ENCODE results near the gene NHSL1.
A peak's percentile ranks its signal among the peaks of the same experiment; 100 is the strongest.

NHSL1 gene

GRCh38 chr6:138465007-138465645 lies 34.2 kb downstream of the NHSL1 start:
- no peak for DNase-seq

- DNase-seq: no peak
These were observed 35.2 kb downstream of the NHSL1 start for GRCh38 chr6:138464085-138464484.

GRCh38 chr6:138461647-138462046 lies 37.6 kb downstream of the NHSL1 start:
- DNase-seq: no peak

DNA sequence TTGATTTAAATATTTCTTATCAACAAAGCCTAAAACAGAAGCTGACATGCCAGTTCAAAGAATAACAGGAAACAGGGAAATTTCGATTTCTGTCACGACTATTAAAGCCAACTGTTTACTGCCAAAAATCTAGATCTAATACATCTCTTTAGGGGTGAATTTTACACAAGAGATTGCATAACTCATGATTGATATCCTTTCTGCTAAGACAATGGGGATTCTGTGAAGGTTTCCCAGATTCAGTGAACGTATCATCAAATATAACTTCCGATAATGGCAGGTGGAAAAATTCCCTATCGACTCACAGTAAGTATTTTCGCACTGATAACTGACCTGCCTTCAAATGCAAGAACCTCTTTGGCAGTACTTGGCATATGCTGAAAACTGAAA lies 42.9 kb downstream of the NHSL1 start:
- no peak for DNase-seq

- DNase-seq: no peak
These were observed 43.4 kb downstream of the NHSL1 start for GRCh38 chr6:138455746-138456400.

DNA sequence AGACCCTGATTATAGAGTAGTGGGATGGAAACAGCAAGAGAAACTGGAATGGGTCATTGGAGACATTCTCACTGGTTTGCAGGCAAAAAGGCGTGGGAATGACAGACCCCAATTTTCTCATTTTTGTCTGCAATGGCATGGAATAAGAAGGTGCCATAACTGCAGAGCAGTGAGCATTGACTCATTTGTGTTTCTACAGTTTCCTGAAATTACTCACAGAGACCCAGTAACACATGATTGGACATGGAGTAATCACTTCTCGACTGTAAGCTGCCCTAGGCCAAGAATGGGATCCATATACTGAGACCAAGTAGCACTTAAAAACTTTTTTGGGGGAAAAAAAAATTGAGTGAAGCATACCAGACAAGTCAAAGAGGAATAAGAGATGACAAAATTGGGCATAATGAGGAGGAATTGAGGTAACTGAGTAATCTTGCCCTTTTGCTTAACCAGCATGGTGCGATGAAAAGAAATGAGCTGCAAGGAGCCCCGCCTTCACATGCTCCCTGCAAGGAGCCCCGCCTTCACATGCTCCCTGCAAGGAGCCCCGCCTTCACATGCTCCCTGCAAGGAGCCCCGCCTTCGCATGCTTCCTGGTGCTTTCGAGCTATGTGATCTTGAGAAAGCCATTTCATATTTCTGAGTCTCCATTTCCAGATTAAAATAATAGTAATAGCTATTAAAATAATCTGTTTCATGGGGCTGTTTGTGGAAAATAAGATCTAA lies 44.1 kb downstream of the NHSL1 start:
- DNase-seq: no peak

GRCh38 chr6:138451043-138451442 lies 48.3 kb downstream of the NHSL1 start:
- no peak for DNase-seq

GRCh38 chr6:138450445-138450844 lies 48.8 kb downstream of the NHSL1 start:
- no peak for DNase-seq

GRCh38 chr6:138446821-138447220 lies 52.5 kb downstream of the NHSL1 start:
- peak in 6 of 58 donors; percentile 1 to 33 (median 6) for DNase-seq

GRCh38 chr6:138443979-138444378 lies 55.3 kb downstream of the NHSL1 start:
- no peak for DNase-seq

GRCh38 chr6:138442663-138443062 lies 56.6 kb downstream of the NHSL1 start:
- DNase-seq: no peak

DNA sequence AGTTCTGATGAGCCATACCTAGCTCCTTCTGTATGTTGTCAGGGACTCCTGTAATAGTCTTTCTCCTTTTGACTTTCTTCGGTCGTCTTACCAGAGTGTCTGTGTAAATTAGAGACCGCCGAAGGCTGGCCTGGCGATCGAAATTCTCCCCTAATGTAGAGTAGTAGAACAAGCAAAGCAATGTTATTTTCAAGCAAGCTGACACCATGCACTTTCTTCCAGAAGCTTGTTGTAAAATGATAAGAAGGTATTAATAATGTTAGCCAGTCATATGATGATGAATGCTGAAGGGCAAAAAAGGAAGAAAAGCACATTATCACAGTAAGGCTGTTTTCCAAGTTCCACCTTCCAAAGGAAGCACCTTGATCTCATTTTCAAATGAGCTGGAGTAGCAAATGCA lies 57.3 kb downstream of the NHSL1 start:
- no peak for DNase-seq

GRCh38 chr6:138440758-138441357 lies 58.4 kb downstream of the NHSL1 start:
- DNase-seq: no peak

DNA sequence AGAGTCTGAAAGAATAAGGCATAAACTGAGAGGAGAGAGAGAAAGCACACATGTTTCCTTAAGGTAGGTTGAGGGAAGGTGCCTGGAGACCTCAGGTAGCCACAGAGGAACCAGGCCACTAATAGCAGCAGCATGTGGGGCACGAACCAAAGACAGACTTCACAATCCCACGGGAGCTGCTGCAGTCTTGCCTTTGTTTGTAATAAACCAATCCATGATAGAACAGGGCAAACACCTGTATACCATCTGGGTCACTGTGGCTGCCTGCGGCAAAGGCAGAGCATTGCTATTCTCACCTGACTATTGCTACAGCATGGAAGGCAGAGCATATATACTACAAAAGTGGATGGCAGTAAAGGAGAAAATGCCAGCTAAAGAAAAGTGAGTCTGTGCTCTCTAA lies 59.0 kb downstream of the NHSL1 start:
- no peak for DNase-seq

GRCh38 chr6:138439546-138439945 lies 59.7 kb downstream of the NHSL1 start:
- no peak for DNase-seq

GRCh38 chr6:138434925-138435324 lies 64.4 kb downstream of the NHSL1 start:
- no peak for DNase-seq

- no peak for DNase-seq
These were observed 65.2 kb downstream of the NHSL1 start for GRCh38 chr6:138434096-138434495.

DNA sequence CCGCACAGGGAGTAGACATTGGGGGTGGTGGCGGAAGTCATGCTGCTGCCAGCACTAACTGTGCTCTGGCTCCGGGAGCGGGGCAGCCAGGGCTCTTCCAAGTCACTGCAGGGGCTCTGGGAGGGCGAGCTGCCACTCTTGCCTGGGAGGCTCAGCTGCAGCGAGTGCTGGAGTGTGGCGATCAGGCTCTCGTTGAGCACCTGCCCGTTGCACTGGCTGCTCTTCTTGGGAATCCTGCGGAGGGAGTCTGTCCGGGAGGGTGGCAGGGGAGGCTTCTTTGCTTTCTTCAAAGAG lies 67.3 kb downstream of the NHSL1 start:
- DNase-seq: peak in 34 of 58 donors; percentile 5 to 75 (median 26)

GRCh38 chr6:138431256-138432062 lies 67.8 kb downstream of the NHSL1 start:
- DNase-seq: peak in 2 of 58 donors; percentile 7 to 44

DNA sequence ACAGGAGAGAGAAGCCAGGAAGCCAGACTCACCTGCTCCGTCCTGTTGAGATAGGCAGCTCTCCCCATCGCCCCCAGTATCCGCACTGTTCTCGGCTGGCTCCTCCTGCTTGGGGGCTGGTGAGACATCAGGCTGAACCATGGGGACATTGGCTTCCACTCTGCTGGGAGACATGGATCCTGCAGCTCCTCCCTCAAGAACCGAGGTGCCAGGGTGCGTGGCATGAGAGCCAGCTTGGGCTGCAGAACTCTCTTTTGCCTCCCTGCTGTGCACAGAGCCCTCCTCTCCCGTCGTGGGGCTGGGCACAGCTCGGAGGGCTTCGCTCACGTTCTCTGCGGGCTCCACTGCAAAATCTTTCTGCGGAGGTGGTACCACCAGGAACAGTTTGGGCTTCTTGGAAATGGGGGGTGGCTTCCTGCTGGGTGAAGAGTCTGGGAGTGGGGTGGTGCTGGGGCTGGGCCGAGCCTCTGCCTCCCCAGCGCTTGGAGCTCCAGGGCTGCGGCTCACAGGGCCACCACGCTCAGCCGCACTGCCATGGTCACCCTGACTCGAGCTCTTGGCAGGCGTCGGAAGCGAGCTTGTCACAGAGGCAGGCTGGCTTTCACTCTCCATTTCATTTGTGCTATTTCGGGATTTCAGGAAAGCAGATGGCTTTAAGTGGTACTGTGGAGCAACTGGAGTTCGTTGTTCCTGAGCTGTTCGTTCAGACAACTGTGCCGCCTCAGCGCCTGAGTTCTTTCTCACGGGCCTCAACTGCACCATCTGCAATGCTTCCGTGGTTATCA lies 68.7 kb downstream of the NHSL1 start:
- peak in 55 of 58 donors; percentile 14 to 83 (median 50) for DNase-seq

GRCh38 chr6:138429761-138430160 lies 69.5 kb downstream of the NHSL1 start:
- peak in 3 of 58 donors; percentile 11 to 15 (median 15) for DNase-seq

Measured in anterior cingulate cortex (tissue), 58 donors.